ENCODE results near the gene TWF2.

DNA sequence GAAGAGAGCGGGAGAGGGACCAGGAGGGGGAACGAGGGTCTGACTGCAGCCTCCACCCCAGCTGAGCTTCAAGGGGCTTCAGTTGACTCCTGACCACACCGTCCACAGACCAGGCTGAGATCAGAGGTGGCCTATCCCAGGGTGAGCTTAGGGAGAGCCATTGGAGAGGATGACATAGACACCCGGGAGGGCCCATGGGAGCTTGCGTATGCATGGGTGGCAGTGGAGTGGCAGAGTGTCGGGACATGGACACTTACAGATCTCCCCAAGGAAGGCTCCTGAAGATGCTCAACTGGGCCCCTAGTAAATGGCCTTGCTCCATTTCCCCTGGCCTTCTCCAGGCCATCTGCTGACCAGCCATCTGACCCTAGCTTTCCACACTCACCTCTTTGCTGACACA lies 53.6 kb downstream of the TWF2 start:
- TF ChIP-seq RFX5 (IDR thresholded peaks at IDR 0.05; ENCODE audit: low read depth, low read length): no peak
- no peak for TF ChIP-seq NFE2L2 (IDR thresholded peaks at IDR 0.05; ENCODE audit: low read depth, low read length)
- TF ChIP-seq, protein P1, sequence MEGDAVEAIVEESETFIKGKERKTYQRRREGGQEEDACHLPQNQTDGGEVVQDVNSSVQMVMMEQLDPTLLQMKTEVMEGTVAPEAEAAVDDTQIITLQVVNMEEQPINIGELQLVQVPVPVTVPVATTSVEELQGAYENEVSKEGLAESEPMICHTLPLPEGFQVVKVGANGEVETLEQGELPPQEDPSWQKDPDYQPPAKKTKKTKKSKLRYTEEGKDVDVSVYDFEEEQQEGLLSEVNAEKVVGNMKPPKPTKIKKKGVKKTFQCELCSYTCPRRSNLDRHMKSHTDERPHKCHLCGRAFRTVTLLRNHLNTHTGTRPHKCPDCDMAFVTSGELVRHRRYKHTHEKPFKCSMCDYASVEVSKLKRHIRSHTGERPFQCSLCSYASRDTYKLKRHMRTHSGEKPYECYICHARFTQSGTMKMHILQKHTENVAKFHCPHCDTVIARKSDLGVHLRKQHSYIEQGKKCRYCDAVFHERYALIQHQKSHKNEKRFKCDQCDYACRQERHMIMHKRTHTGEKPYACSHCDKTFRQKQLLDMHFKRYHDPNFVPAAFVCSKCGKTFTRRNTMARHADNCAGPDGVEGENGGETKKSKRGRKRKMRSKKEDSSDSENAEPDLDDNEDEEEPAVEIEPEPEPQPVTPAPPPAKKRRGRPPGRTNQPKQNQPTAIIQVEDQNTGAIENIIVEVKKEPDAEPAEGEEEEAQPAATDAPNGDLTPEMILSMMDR (conservative IDR thresholded peaks at IDR 0.05; ENCODE audit: low read depth, low read length): no peak
- no peak for TF ChIP-seq SMC3 (IDR thresholded peaks at IDR 0.05; ENCODE audit: low read depth, low read length)
- no peak for TF ChIP-seq POLR2A (IDR thresholded peaks at IDR 0.05; ENCODE audit: low read depth, low read length)
- no peak for TF ChIP-seq MAFK (IDR thresholded peaks at IDR 0.05; ENCODE audit: low read depth, low read length)
- TF ChIP-seq CEBPB (IDR thresholded peaks at IDR 0.05; ENCODE audit: low read depth, low read length): no peak
